ENCODE measurements around the gene SLC35B3. TPM values are rescaled to one million over a fixed set of nuclear protein-coding genes. Genes with fewer than 3 reads are reported as not detected.
"Not testable (repeated sequence)": the region's sequence is repeated elsewhere in the genome, so short reads cannot be mapped to it uniquely, and the experiment has no call there.

Gene SLC35B3
- total and polyA plus RNA-seq, 10 of the 15 experiments (the other 5 are each of a cell fraction or from before 2014, with no cell fraction given) = 10.5 to 28.1 (median 12.4) TPM

- 100% methylated on average over 2 of the region's 2 CpGs for WGBS (ENCODE audit: insufficient coverage, insufficient replicate concordance, low lambda C conversion rate, missing lambda C conversion rate)
- peaks cover 21% of the 10 kb centered on the region for H3K79me2 ChIP-seq (ENCODE audit: control insufficient read depth, insufficient read depth, low read length)
- H3K9ac ChIP-seq (ENCODE audit: control insufficient read depth, insufficient read depth, low read length) = no peak overlapping the region
- no peaks in the 10 kb centered on the region for H4K20me1 ChIP-seq (ENCODE audit: control insufficient read depth, insufficient read depth)
- no peaks in the 10 kb centered on the region; the same call in 2 of the 3 replicates for H3K9me3 ChIP-seq (replicated peaks; ENCODE audit: control insufficient read depth, insufficient read depth, low read length)
- H3K27me3 ChIP-seq (replicated peaks in 1 of 2; ENCODE audit: control insufficient read depth in 2 of 2, insufficient read depth in 2 of 2, low read length in 1 of 2) = no peaks in the 10 kb centered on the region
- no peaks in the 10 kb centered on the region for H3K4me1 ChIP-seq (ENCODE audit: control insufficient read depth, insufficient read depth, low read length)
- DNase-seq (ENCODE audit: low read depth, low spot score) = no peak
- no peak overlapping the region for H3K4me3 ChIP-seq
- intact Hi-C loops (cut with micrococcal nuclease; ENCODE audit: unreplicated experiment) (no loop called here), in situ Hi-C loops (cut with MboI) (no loop called here)
- no peak overlapping the region for H3K27ac ChIP-seq (ENCODE audit: control insufficient read depth, insufficient read depth)
- no peak for FAIRE-seq
- no peak overlapping the region for H3K4me2 ChIP-seq (ENCODE audit: control insufficient read depth, insufficient read depth)
- TF ChIP-seq ZBTB40 (IDR thresholded peaks at IDR 0.05; ENCODE audit: borderline replicate concordance) (no peak), ZNF217 (IDR thresholded peaks at IDR 0.05) (no peak), ZBTB4 (CRISPR knock-in tag; IDR thresholded peaks at IDR 0.05) (no peak), SPI1 (IDR thresholded peaks at IDR 0.05; ENCODE audit: borderline replicate concordance, insufficient read depth, low read depth, low read length) (no peak)
- ChIA-PET SMC1A (ENCODE audit: uncharacterized antibody, unreplicated experiment) (no interaction called here), RAD21 (ENCODE audit: unreplicated experiment) (no interaction called here), CTCF (interaction anchor here (1.7 kb wide), 1 partner anchor 9 kb away, joined by 4 read pairs; no protein-coding TSS in a partner anchor), POLR2A (no interaction called here)
- ATAC-seq = no peak
- BruUV-seq (replicated peaks) = no TSS peak
- H2AFZ ChIP-seq (ENCODE audit: control insufficient read depth, low read depth, low read length) = no peak overlapping the region
- peaks cover 2 to 17% of the 10 kb centered on the region in 2 experiments for H3K36me3 ChIP-seq (ENCODE audit: control insufficient read depth in 2 of 2, insufficient read depth in 2 of 2, low read length in 1 of 2)
Observed at GRCh38 chr6:8429821-8430220, 5.5 kb downstream of the SLC35B3 start.

DNA sequence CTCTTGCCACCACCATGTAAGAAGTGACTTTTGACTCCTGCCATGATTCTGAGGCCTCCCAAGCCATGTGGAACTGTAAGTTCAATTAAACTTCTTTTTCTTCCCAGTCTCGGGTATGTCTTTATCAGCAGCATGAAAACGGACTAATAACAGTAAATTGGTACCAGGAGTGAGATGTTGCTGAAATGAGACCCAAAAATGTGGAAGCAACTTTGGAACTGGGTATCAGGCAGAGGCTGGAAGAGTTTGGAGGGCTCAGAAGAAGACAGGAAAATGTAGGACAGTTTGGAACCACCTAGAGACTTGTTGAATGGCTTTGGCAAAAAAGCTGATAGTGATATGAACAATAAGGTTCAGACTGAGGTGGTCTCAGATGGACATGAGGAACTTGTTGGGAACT, 8.8 kb downstream of the SLC35B3 start:
- BruUV-seq (replicated peaks); POLR2A ChIA-PET; H4K20me1 ChIP-seq (ENCODE audit: control insufficient read depth, insufficient read depth); CTCF ChIA-PET; H3K4me1 ChIP-seq (ENCODE audit: control insufficient read depth, insufficient read depth, low read length); H2AFZ ChIP-seq (ENCODE audit: control insufficient read depth, low read depth, low read length); in situ Hi-C loops (cut with MboI); H3K4me3 ChIP-seq; ATAC-seq; H3K9me3 ChIP-seq (replicated peaks; ENCODE audit: control insufficient read depth, insufficient read depth, low read length); H3K79me2 ChIP-seq (ENCODE audit: control insufficient read depth, insufficient read depth, low read length); H3K27ac ChIP-seq (ENCODE audit: control insufficient read depth, insufficient read depth); DNase-seq (ENCODE audit: low read depth, low spot score); FAIRE-seq; intact Hi-C loops (cut with micrococcal nuclease; ENCODE audit: unreplicated experiment); H3K27me3 ChIP-seq (replicated peaks in 1 of 2; ENCODE audit: control insufficient read depth in 2 of 2, insufficient read depth in 2 of 2, low read length in 1 of 2); H3K4me2 ChIP-seq (ENCODE audit: control insufficient read depth, insufficient read depth); H3K9ac ChIP-seq (ENCODE audit: control insufficient read depth, insufficient read depth, low read length); RAD21 ChIA-PET (ENCODE audit: unreplicated experiment): not testable (repeated sequence)
- SMC1A ChIA-PET (ENCODE audit: uncharacterized antibody, unreplicated experiment) = interaction anchor here (1.6 kb wide), 1 partner anchor 10 kb away, joined by 4 read pairs; no protein-coding TSS in a partner anchor
- 93% methylated on average over 2 of the region's 2 CpGs for WGBS (ENCODE audit: insufficient coverage, insufficient replicate concordance, low lambda C conversion rate, missing lambda C conversion rate)
- peaks cover 2 to 17% of the 10 kb centered on the region in 2 experiments for H3K36me3 ChIP-seq (ENCODE audit: control insufficient read depth in 2 of 2, insufficient read depth in 2 of 2, low read length in 1 of 2)

Data from GM12878 (cell line).